Esophagus squamous epithelium (tissue), 5 donors: Measurements from ENCODE around the gene TARM1. TPM values are rescaled to one million over a fixed set of nuclear protein-coding genes. Genes with fewer than 3 reads are reported as not detected.

Experiments
- DNase-seq: peaks from one replicate; lab custom pipeline; 2025; lab: John Stamatoyannopoulos, UW
- H3K27ac ChIP-seq, 4 donors: fragments of 200-600 bp; sonication (generic); one replicate each; pipeline ENCODE4 v1.5.1; 2016 to 2019; ENCODE audit warnings: mild to moderate bottlenecking in 1 of 4
- H3K27me3 ChIP-seq, 4 donors: fragments of 200-600 bp; sonication (generic); 1 replicate in 3 of 4; 2 replicates in 1 of 4; pipeline versions ENCODE4 v1.5.1 to v1.6.0; 2017 to 2021; ENCODE audit warnings: antibody characterized with exemption in 1 of 4
- H3K36me3 ChIP-seq, 3 donors: fragments of 200-600 bp; sonication (generic); one replicate each; pipeline ENCODE4 v1.5.1; 2016 to 2019
- H3K4me1 ChIP-seq, 3 donors: fragments of 200-600 bp; sonication (generic); one replicate each; pipeline ENCODE4 v1.5.1; 2017 to 2019
- H3K4me3 ChIP-seq, 4 donors: fragments of 200-600 bp; sonication (generic); 1 replicate in 3 of 4; 2 replicates in 1 of 4; pipeline ENCODE4 v1.5.1; 2016 to 2019; ENCODE audit warnings: mild to moderate bottlenecking in 2 of 4, moderate library complexity in 1 of 4
- H3K9me3 ChIP-seq, 3 donors: fragments of 200-600 bp; sonication (generic); one replicate each; pipeline ENCODE4 v1.5.1; 2016 to 2019
- POLR2A ChIP-seq, 4 donors: fragments of 450-650 bp; IDR thresholded peaks; one replicate each; pipeline ENCODE4 v1.6.1; 2017; ENCODE audit warnings: antibody characterized with exemption in 4 of 4, mild to moderate bottlenecking in 4 of 4, moderate library complexity in 3 of 4
- WGBS, 2 donors: methylation state at CpG; one replicate each; pipeline ENCODE4 v1.1.5; 2018; 5-methylcytosine and 5-hydroxymethylcytosine counted together
- intact Hi-C: fragments of 100-400 bp; cut with DNase I; formaldehyde crosslinking; loops from one replicate; pipeline ENCODE4 v1.15.0; 2022
- total RNA-seq, 4 donors: library from RNA; depleted of rRNA; stranded (reverse); fragments of >200 nt; gene quantifications; one replicate each; pipeline ENCODE4 v1.1.0, GENCODE V29; 2016
- TF ChIP-seq, protein P1 (sequence below), 6 experiments: fragments of 450-650 bp in 4 of 6; fragments of 200-600 bp in 2 of 6; sonication (generic) in 2 of 6; IDR thresholded peaks; one replicate each; pipeline ENCODE4 v1.5.1; 2016 to 2019; ENCODE audit warnings: antibody characterized with exemption in 6 of 6, mild to moderate bottlenecking in 4 of 6, moderate library complexity in 4 of 6
- donor health status: DM: yes; HTN: yes; CAD: no.

The TARM1 gene
- total RNA-seq, 4 donors from 2014 or later = not detected

GRCh38 chr19:54063350-54064116 lies 17.6 kb downstream of the TARM1 start, which contains the start of gene VSTM1:
TSS of gene VSTM1 (minus strand) at chr19:54063897. CDS start at chr19:54063777, 120 bp downstream.
- intact Hi-C loops = no loop called here
- DNase-seq = no peak

GRCh38 chr19:54062643-54063042 lies 18.5 kb downstream of the TARM1 start:
- Histone ChIP-seq H3K36me3 (no peaks in the 10 kb centered on the region), H3K27ac (no peak overlapping the region), H3K4me1 (no peaks in the 10 kb centered on the region), H3K4me3 (no peak overlapping the region), H3K27me3 (peaks cover 0 to 16% (median 0%) of the 10 kb centered on the region in 4 donors), H3K9me3 (no peaks in the 10 kb centered on the region)
- intact Hi-C loops = no loop called here
- TF ChIP-seq, protein P1, sequence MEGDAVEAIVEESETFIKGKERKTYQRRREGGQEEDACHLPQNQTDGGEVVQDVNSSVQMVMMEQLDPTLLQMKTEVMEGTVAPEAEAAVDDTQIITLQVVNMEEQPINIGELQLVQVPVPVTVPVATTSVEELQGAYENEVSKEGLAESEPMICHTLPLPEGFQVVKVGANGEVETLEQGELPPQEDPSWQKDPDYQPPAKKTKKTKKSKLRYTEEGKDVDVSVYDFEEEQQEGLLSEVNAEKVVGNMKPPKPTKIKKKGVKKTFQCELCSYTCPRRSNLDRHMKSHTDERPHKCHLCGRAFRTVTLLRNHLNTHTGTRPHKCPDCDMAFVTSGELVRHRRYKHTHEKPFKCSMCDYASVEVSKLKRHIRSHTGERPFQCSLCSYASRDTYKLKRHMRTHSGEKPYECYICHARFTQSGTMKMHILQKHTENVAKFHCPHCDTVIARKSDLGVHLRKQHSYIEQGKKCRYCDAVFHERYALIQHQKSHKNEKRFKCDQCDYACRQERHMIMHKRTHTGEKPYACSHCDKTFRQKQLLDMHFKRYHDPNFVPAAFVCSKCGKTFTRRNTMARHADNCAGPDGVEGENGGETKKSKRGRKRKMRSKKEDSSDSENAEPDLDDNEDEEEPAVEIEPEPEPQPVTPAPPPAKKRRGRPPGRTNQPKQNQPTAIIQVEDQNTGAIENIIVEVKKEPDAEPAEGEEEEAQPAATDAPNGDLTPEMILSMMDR (IDR thresholded peaks at IDR 0.05) = no peak
- TF ChIP-seq POLR2A (IDR thresholded peaks at IDR 0.05) = no peak
- DNase-seq = no peak
- 48 to 68% methylated on average over 8 of the region's 9 CpGs for WGBS, 2 donors

More at GRCh38 chr19:54063350-54064116, 17.6 kb downstream of the TARM1 start, which contains the start of gene VSTM1:
- 71 to 81% methylated on average over 29 to 34 of the region's 34 CpGs for WGBS, 2 donors
- Histone ChIP-seq H3K4me3 (no peak within 1 kb of the TSS), H3K4me1 (no peaks in the 10 kb centered on the region), H3K36me3 (no peaks in the 10 kb centered on the region), H3K27me3 (peaks cover 0 to 16% (median 0%) of the 10 kb centered on the region in 4 donors), H3K27ac (no peak within 1 kb of the TSS), H3K9me3 (no peaks in the 10 kb centered on the region)
- TF ChIP-seq POLR2A (IDR thresholded peaks at IDR 0.05) = no peak
- TF ChIP-seq, protein P1 (IDR thresholded peaks at IDR 0.05) = no peak

DNA sequence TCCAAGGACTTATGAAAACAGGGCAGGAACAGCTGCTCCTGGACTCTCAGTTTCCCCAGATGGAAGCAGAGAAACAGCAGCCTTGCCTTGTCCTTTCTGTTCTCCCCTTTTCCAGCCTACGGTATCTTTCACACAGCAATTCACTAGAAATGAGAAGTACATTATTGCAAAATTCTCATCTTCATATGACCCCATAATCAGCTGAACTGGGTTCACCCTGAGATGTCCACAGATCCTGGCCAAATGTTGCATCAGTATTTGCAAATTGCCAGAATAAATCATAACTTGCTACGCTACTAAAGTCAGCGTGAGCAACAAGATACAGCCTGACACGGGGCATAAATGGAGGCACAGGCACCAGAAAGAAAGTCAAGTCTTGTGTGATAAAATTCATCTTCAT lies 33.5 kb downstream of the TARM1 start:
- no peak overlapping the region for H3K27ac ChIP-seq
- H3K4me1 ChIP-seq = no peaks in the 10 kb centered on the region
- no peaks in the 10 kb centered on the region for H3K36me3 ChIP-seq
- TF ChIP-seq POLR2A (IDR thresholded peaks at IDR 0.05) = no peak
- TF ChIP-seq, protein P1 (IDR thresholded peaks at IDR 0.05) = no peak
- no peaks in the 10 kb centered on the region for H3K9me3 ChIP-seq
- no peak overlapping the region for H3K4me3 ChIP-seq
- H3K27me3 ChIP-seq = peaks cover 0 to 46% (median 0%) of the 10 kb centered on the region in 4 donors
- intact Hi-C loops = no loop called here
- no peak for DNase-seq
- whole genome bisulfite sequencing, 2 donors = 73 to 76% methylated on average over 4 of the region's 4 CpGs

DNA sequence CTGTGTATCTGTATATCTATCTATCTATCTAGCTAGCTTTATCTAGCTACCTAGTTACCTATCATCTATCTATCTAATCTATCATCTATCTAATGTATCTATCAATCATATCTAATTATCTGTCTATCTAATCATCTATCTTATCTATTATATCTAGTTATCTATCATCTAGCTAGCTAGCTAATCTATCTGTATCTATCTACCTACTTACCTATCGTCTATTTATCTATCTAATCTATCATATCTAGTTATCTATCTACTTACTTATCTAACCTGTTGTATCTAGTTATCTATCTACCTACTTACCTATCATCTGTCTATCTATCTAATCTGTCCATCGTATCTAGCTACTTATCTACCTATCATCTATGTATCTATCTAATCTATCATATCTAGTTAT lies 35.4 kb downstream of the TARM1 start:
- Histone ChIP-seq H3K4me3 (no peak overlapping the region), H3K27me3 (peaks cover 0 to 56% (median 0%) of the 10 kb centered on the region in 4 donors), H3K36me3 (no peaks in the 10 kb centered on the region), H3K9me3 (no peaks in the 10 kb centered on the region), H3K27ac (no peak overlapping the region), H3K4me1 (no peaks in the 10 kb centered on the region)
- intact Hi-C loops = no loop called here
- TF ChIP-seq POLR2A (IDR thresholded peaks at IDR 0.05) = no peak
- TF ChIP-seq, protein P1 (IDR thresholded peaks at IDR 0.05) = no peak
- WGBS, 2 donors = 72 to 76% methylated on average over 2 of the region's 2 CpGs
- no peak for DNase-seq

DNA sequence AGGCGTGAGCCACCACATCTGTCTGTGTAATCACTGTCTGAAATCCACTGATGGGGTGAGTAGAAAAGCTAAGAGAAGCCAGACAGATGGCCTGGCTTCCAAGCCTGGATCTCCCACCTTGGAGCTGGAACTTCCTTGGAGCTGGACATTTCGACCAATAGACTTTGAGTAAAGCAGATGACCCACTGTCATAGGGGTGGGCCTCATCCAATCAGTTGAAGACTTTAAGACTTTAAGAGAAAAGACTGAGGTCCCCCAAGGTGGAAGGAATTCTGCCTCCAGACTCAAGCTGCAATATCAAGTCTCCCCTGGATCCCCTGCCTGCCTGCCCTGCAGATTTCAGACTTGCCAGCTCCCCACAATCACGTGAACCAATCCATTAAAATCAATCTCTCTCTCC lies 38.2 kb downstream of the TARM1 start:
- H3K27me3 ChIP-seq = peaks cover 0 to 44% (median 0%) of the 10 kb centered on the region in 4 donors
- no peaks in the 10 kb centered on the region for H3K4me1 ChIP-seq
- no peaks in the 10 kb centered on the region for H3K36me3 ChIP-seq
- TF ChIP-seq POLR2A (IDR thresholded peaks at IDR 0.05) = no peak
- H3K27ac ChIP-seq = no peak overlapping the region
- H3K9me3 ChIP-seq = no peaks in the 10 kb centered on the region
- DNase-seq = no peak
- 59 to 74% methylated on average over 3 of the region's 3 CpGs for WGBS, 2 donors
- intact Hi-C loops = no loop called here
- no peak overlapping the region for H3K4me3 ChIP-seq
